HuH-7 (cell line): ENCODE measurements around the gene CDON.

Experiments used
- DNase-seq: peaks from one replicate; pipeline ENCODE4 v3.0.0; 2011; ENCODE audit warnings: low spot score

The CDON gene

GRCh38 chr11:126082251-126083109 is 19.8 kb upstream of the CDON start:
- no peak for DNase-seq

GRCh38 chr11:126081915-126082250 is 19.2 kb upstream of the CDON start:
- no peak for DNase-seq

GRCh38 chr11:126080161-126080941 is 17.7 kb upstream of the CDON start:
- no peak for DNase-seq

GRCh38 chr11:126079621-126080124 is 17.0 kb upstream of the CDON start:
- peak; percentile 31 for DNase-seq

GRCh38 chr11:126076641-126077040 is 14.0 kb upstream of the CDON start:
- DNase-seq = no peak

- DNase-seq = no peak
Observed at GRCh38 chr11:126072801-126073594, 10.3 kb upstream of the CDON start.

- no peak for DNase-seq
Observed at GRCh38 chr11:126072141-126072741, 9.6 kb upstream of the CDON start.

- DNase-seq = no peak
Observed at GRCh38 chr11:126063507-126063852, 814 bp upstream of the CDON start.

- DNase-seq = peak; percentile 74
Observed at GRCh38 chr11:126061707-126062678, 673 bp downstream of the CDON start.

GRCh38 chr11:126060757-126061171 is 1.9 kb downstream of the CDON start:
- DNase-seq = no peak

- DNase-seq = no peak
Observed at GRCh38 chr11:126059238-126059781, 3.4 kb downstream of the CDON start.

- no peak for DNase-seq
Observed at GRCh38 chr11:126058105-126058874, 4.4 kb downstream of the CDON start.

- no peak for DNase-seq
Observed at GRCh38 chr11:126054882-126055281, 7.8 kb downstream of the CDON start.

- DNase-seq = no peak
Observed at GRCh38 chr11:126054408-126054807, 8.3 kb downstream of the CDON start.

GRCh38 chr11:126053415-126054286 is 9.0 kb downstream of the CDON start:
- no peak for DNase-seq

- DNase-seq = no peak
Observed at GRCh38 chr11:126051117-126051516, 11.5 kb downstream of the CDON start.

GRCh38 chr11:126049159-126049558 is 13.5 kb downstream of the CDON start:
- no peak for DNase-seq

GRCh38 chr11:126048197-126048596 is 14.5 kb downstream of the CDON start:
- DNase-seq = no peak
